Breast epithelium (tissue), 4 donors: Measurements from ENCODE around the gene PLET1. TPM values are rescaled to one million over a fixed set of nuclear protein-coding genes. Genes with fewer than 3 reads are reported as not detected.

ENCODE experiments used
- DNase-seq, 2 donors: peaks; one replicate each; pipeline ENCODE4 v3.0.0-alpha.2; 2019; ENCODE audit warnings: low spot score in 2 of 2
- H3K27ac ChIP-seq, 2 donors: fragments of 200-600 bp; sonication (generic) in 1 of 2; one replicate each; pipeline ENCODE4 v1.5.1; 2016 to 2019; ENCODE audit warnings: mild to moderate bottlenecking in 1 of 2
- H3K27me3 ChIP-seq, 2 donors: fragments of 200-600 bp; sonication (generic) in 1 of 2; one replicate each; pipeline versions ENCODE4 v1.5.1 to v1.6.0; 2017 to 2019; ENCODE audit warnings: control low read depth in 1 of 2, mild to moderate bottlenecking in 1 of 2
- H3K36me3 ChIP-seq: fragments of 200-600 bp; one replicate; pipeline ENCODE4 v1.5.1; 2019
- H3K4me1 ChIP-seq, 2 donors: fragments of 200-600 bp; sonication (generic); one replicate each; pipeline ENCODE4 v1.5.1; 2016 to 2019; ENCODE audit warnings: control low read depth in 1 of 2
- H3K4me3 ChIP-seq, 3 donors: fragments of 200-600 bp; sonication (generic); 1 replicate in 2 of 3; 2 replicates in 1 of 3; pipeline ENCODE4 v1.5.1; 2016 to 2019; ENCODE audit warnings: mild to moderate bottlenecking in 3 of 3, moderate library complexity in 2 of 3
- H3K9me3 ChIP-seq, 2 donors: fragments of 200-600 bp; sonication (generic) in 1 of 2; one replicate each; pipeline ENCODE4 v1.5.1; 2016 to 2019; ENCODE audit warnings: control low read depth in 1 of 2
- CTCF ChIP-seq, 3 donors: fragments of 450-650 bp; IDR thresholded peaks; one replicate each; pipeline ENCODE4 v1.5.1; 2016 to 2017; ENCODE audit warnings: antibody characterized with exemption in 3 of 3, mild to moderate bottlenecking in 3 of 3, moderate library complexity in 3 of 3
- POLR2A ChIP-seq: fragments of 450-650 bp; IDR thresholded peaks from one replicate; pipeline ENCODE4 v1.6.1; 2016; ENCODE audit warnings: antibody characterized with exemption, mild to moderate bottlenecking, moderate library complexity
- POLR2AphosphoS5 ChIP-seq, 3 donors: sonication (generic); formaldehyde crosslinking; IDR thresholded peaks; one replicate each; pipeline ENCODE4 v1.6.1; 2017; ENCODE audit warnings: antibody characterized with exemption in 3 of 3
- intact Hi-C: fragments of 100-400 bp; cut with DNase I; formaldehyde crosslinking; loops from one replicate; pipeline ENCODE4 v1.15.1; 2023; ENCODE audit warnings: low total_unique reads
- total RNA-seq, 3 donors: library from RNA; depleted of rRNA; stranded (reverse); fragments of >200 nt; gene quantifications; one replicate each; pipeline ENCODE4 v1.1.0, GENCODE V29; 2016

Gene PLET1
- total RNA-seq, 3 donors from 2014 or later: not detected

GRCh38 chr11:112223754-112224532, 36.7 kb downstream of the PLET1 start:
- no peak overlapping the region for H3K4me3 ChIP-seq
- intact Hi-C loops: loop anchor here (5.0 kb wide), 1 partner anchor 58 kb away; no protein-coding TSS in a partner anchor
- H3K9me3 ChIP-seq: no peaks in the 10 kb centered on the region
- no peaks in the 10 kb centered on the region for H3K36me3 ChIP-seq
- H3K27me3 ChIP-seq: no peaks in the 10 kb centered on the region
- no peak for DNase-seq
- H3K4me1 ChIP-seq: peaks cover 0 to 7% of the 10 kb centered on the region in 2 donors
- H3K27ac ChIP-seq: no peak overlapping the region
- TF ChIP-seq CTCF (IDR thresholded peaks at IDR 0.05) (no peak), POLR2A (no peak), POLR2AphosphoS5 (IDR thresholded peaks at IDR 0.05) (no peak)

GRCh38 chr11:112223121-112223520, 37.5 kb downstream of the PLET1 start:
- Histone ChIP-seq H3K36me3 (no peaks in the 10 kb centered on the region), H3K27me3 (no peaks in the 10 kb centered on the region), H3K27ac (no peak overlapping the region), H3K9me3 (no peaks in the 10 kb centered on the region), H3K4me1 (peaks cover 0 to 7% of the 10 kb centered on the region in 2 donors), H3K4me3 (no peak overlapping the region)
- intact Hi-C loops: loop anchor here (5.0 kb wide), 1 partner anchor 59 kb away; no protein-coding TSS in a partner anchor
- TF ChIP-seq POLR2AphosphoS5 (IDR thresholded peaks at IDR 0.05) (no peak), POLR2A (no peak), CTCF (IDR thresholded peaks at IDR 0.05) (no peak)
- no peak for DNase-seq

GRCh38 chr11:112222303-112222702, 38.4 kb downstream of the PLET1 start:
- peak overlapping the region; percentile 56 to 82 for H3K27ac ChIP-seq
- TF ChIP-seq CTCF (IDR thresholded peaks at IDR 0.05): no peak
- TF ChIP-seq POLR2AphosphoS5 (IDR thresholded peaks at IDR 0.05): no peak
- TF ChIP-seq POLR2A: no peak

GRCh38 chr11:112221274-112221835, 39.3 kb downstream of the PLET1 start:
- H3K36me3 ChIP-seq: no peaks in the 10 kb centered on the region
- TF ChIP-seq POLR2A (no peak), CTCF (IDR thresholded peaks at IDR 0.05) (no peak), POLR2AphosphoS5 (IDR thresholded peaks at IDR 0.05) (no peak)
- H3K27ac ChIP-seq: peak overlapping the region; percentile 56 to 82
- no peaks in the 10 kb centered on the region for H3K4me1 ChIP-seq
- no peaks in the 10 kb centered on the region for H3K9me3 ChIP-seq
- intact Hi-C loops: loop anchor here (5.0 kb wide), 1 partner anchor 61 kb away; no protein-coding TSS in a partner anchor
- H3K27me3 ChIP-seq: no peaks in the 10 kb centered on the region
- no peak overlapping the region for H3K4me3 ChIP-seq
- no peak for DNase-seq

More at GRCh38 chr11:112222303-112222702, 38.4 kb downstream of the PLET1 start:
- H3K9me3 ChIP-seq: no peaks in the 10 kb centered on the region
- no peak for DNase-seq
- intact Hi-C loops: loop anchor here (5.0 kb wide), 1 partner anchor 60 kb away; no protein-coding TSS in a partner anchor
- peaks cover 0 to 3% of the 10 kb centered on the region in 2 donors for H3K4me1 ChIP-seq
- no peak overlapping the region for H3K4me3 ChIP-seq
- H3K36me3 ChIP-seq: no peaks in the 10 kb centered on the region
- no peaks in the 10 kb centered on the region for H3K27me3 ChIP-seq
